K562 (cell line): ENCODE measurements around the gene STXBP6. TPM values are rescaled to one million over a fixed set of nuclear protein-coding genes. Genes with fewer than 3 reads are reported as not detected.

Experiments used
- ATAC-seq: fragments of 200-7000 bp; cut with Tn5 transposase; 3 replicates; pipeline ENCODE4 v1.9.1; 2020; ENCODE audit warnings: moderate library complexity
- BruUV-seq: library from RNA; stranded (reverse); fragments of 400-500 nt; replicated peaks from 2 replicates; lab custom pipeline; 2021; lab: Mats Ljungman, UMichigan
- CTCF ChIA-PET: fragments of 300-600 bp; formaldehyde crosslinking; extraction: SDS; loops from one replicate; lab custom pipeline; 2021; ENCODE audit warnings: low intra/inter-chr PET ratio; lab: Yijun Ruan, JAX
- POLR2A ChIA-PET: fragments of 300-600, 350-650 bp; sonication (Branson Sonifier 250); formaldehyde crosslinking; extraction: SDS; loops from one replicate; lab custom pipeline; 2021; ENCODE audit warnings: antibody characterized with exemption, inconsistent platforms; lab: Yijun Ruan, JAX
- DNase-seq, 4 experiments: peaks; one replicate each; pipeline versions ENCODE4 v3.0.0 to v3.0.0-alpha.2; 2011 to 2018; ENCODE audit warnings: low spot score in 3 of 4, mixed read lengths in 3 of 4; ENCODE audit errors: extremely low read depth in 1 of 4
- FAIRE-seq: peaks from 2 replicates; lab custom pipeline; 2011; peaks lifted over from hg19 to GRCh38; lab: Jason Lieb, UNC
- H2AFZ ChIP-seq: 2 replicates; pipeline ENCODE4 v1.6.0; 2011; ENCODE audit warnings: low read depth, low read length, control low read depth, inconsistent platforms
- H3K27ac ChIP-seq: fragments of 200-600 bp; 3 replicates; pipeline ENCODE4 v1.8.0; 2011; ENCODE audit warnings: low read depth, mild to moderate bottlenecking, control low read depth, inconsistent platforms, low read length, moderate library complexity, mixed read lengths; ENCODE audit errors: extremely low read depth
- H3K27me3 ChIP-seq, 2 experiments: fragments of 300-600 bp in 1 of 2; 2 replicates in 1 of 2; 3 replicates in 1 of 2; pipeline versions ENCODE4 v1.6.0 to v1.8.0; 2011; ENCODE audit warnings: inconsistent platforms in 2 of 2, low read length in 2 of 2, mild to moderate bottlenecking in 1 of 2, mixed read lengths in 1 of 2, moderate library complexity in 1 of 2; ENCODE audit not compliant: control insufficient read depth in 2 of 2, insufficient read depth in 2 of 2
- H3K36me3 ChIP-seq: fragments of 300-600 bp; 3 replicates; pipeline ENCODE4 v1.8.0; 2011; ENCODE audit warnings: mild to moderate bottlenecking, low read length, inconsistent platforms; ENCODE audit not compliant: control insufficient read depth, insufficient read depth
- H3K4me1 ChIP-seq, 2 experiments: fragments of 200-600 bp in 1 of 2; replicated peaks in 1 of 2; 2 replicates in 1 of 2; 3 replicates in 1 of 2; pipeline versions ENCODE4 v1.5.1 to v1.8.0; 2011; ENCODE audit warnings: inconsistent platforms in 2 of 2, low read length in 2 of 2, mild to moderate bottlenecking in 1 of 2, mixed read lengths in 1 of 2, moderate library complexity in 1 of 2; ENCODE audit not compliant: control insufficient read depth in 2 of 2, insufficient read depth in 2 of 2
- H3K4me2 ChIP-seq: 2 replicates; pipeline ENCODE4 v1.6.1; 2011; ENCODE audit warnings: low read length, control low read depth, inconsistent platforms, mixed read lengths; ENCODE audit not compliant: insufficient read depth
- H3K4me3 ChIP-seq: fragments of 200-600 bp; sonication (generic), shearing (Covaris generic); 2 replicates; pipeline ENCODE4 v1.5.1; 2016; ENCODE audit warnings: control low read depth, inconsistent platforms
- H3K79me2 ChIP-seq: fragments of 200-600 bp; 3 replicates; pipeline ENCODE4 v1.8.0; 2011; ENCODE audit warnings: low read length, inconsistent platforms; ENCODE audit not compliant: control insufficient read depth, insufficient read depth
- H3K9ac ChIP-seq, 2 experiments: 2 replicates each; pipeline versions ENCODE4 v1.6.0 to v1.6.1; 2011; ENCODE audit warnings: low read depth in 2 of 2, low read length in 2 of 2, control low read depth in 1 of 2, inconsistent platforms in 1 of 2, mild to moderate bottlenecking in 1 of 2, mixed read lengths in 1 of 2; ENCODE audit not compliant: insufficient read depth in 1 of 2
- H3K9me1 ChIP-seq: one replicate; pipeline ENCODE4 v1.6.0; 2011; ENCODE audit warnings: inconsistent platforms, mild to moderate bottlenecking, low read length, moderate library complexity; ENCODE audit not compliant: control insufficient read depth, insufficient read depth
- H3K9me3 ChIP-seq: replicated peaks from 2 replicates; pipeline ENCODE4 v1.5.1; 2011; ENCODE audit warnings: low read depth, low read length, inconsistent platforms; ENCODE audit not compliant: control insufficient read depth, insufficient read depth
- H4K20me1 ChIP-seq: replicated peaks from 2 replicates; pipeline ENCODE4 v1.6.1; 2011; ENCODE audit warnings: low read length, inconsistent platforms, mixed read lengths; ENCODE audit not compliant: control insufficient read depth, insufficient read depth
- AFF4 ChIP-seq: sonication (generic); formaldehyde crosslinking; IDR thresholded peaks from 2 replicates; pipeline ENCODE4 v1.8.0; 2023; ENCODE audit warnings: mild to moderate bottlenecking, missing genetic modification reagents
- CREB1 ChIP-seq, 2 experiments: sonication (generic) in 1 of 2; formaldehyde crosslinking in 1 of 2; IDR thresholded peaks; 2 replicates each; pipeline versions ENCODE4 v1.6.1 to v1.8.0; 2012 to 2022; ENCODE audit warnings: inconsistent platforms in 1 of 2, mild to moderate bottlenecking in 1 of 2, missing genetic modification reagents in 1 of 2, moderate library complexity in 1 of 2
- ETS2 ChIP-seq: IDR thresholded peaks from 2 replicates; pipeline ENCODE4 v1.6.1; 2016; ENCODE audit warnings: borderline replicate concordance, missing genetic modification characterization, mild to moderate bottlenecking, moderate library complexity, missing compliant biosample characterization; ENCODE audit not compliant: poor library complexity, severe bottlenecking
- GATAD2B ChIP-seq: fragments of 450-650 bp; IDR thresholded peaks from 2 replicates; pipeline ENCODE4 v1.6.1; 2017; ENCODE audit warnings: mild to moderate bottlenecking, borderline replicate concordance
- IRF9 ChIP-seq: fragments of 450-650 bp; IDR thresholded peaks from 2 replicates; pipeline ENCODE4 v1.6.1; 2016; ENCODE audit warnings: missing biosample characterization, missing genetic modification characterization
- KLF6 ChIP-seq: fragments of 250-450 bp; sonication (Bioruptor Pico); IDR thresholded peaks from 2 replicates; pipeline ENCODE4 v1.4.0; 2020; ENCODE audit warnings: mild to moderate bottlenecking, moderate library complexity, borderline replicate concordance
- RAD51 ChIP-seq: fragments of 450-650 bp; IDR thresholded peaks from 2 replicates; pipeline ENCODE4 v1.7.1; 2016; ENCODE audit warnings: low read depth, mild to moderate bottlenecking, borderline replicate concordance
- SRSF9 ChIP-seq: fragments of 200-400 bp; formaldehyde crosslinking; IDR thresholded peaks from 2 replicates; pipeline ENCODE4 v1.6.1; 2017; ENCODE audit warnings: low read depth, low read length, borderline replicate concordance
- XRCC5 ChIP-seq: fragments of 200-400 bp; formaldehyde crosslinking; IDR thresholded peaks from 2 replicates; pipeline ENCODE4 v1.6.1; 2017; ENCODE audit warnings: low read depth, mild to moderate bottlenecking, low read length
- ZBTB17 ChIP-seq: fragments of 450-650 bp; formaldehyde crosslinking; IDR thresholded peaks from 2 replicates; pipeline ENCODE4 v1.4.0; 2020; ENCODE audit warnings: mild to moderate bottlenecking
- ZNF354B ChIP-seq: fragments of 250-450 bp; sonication (Bioruptor Pico); IDR thresholded peaks from 2 replicates; pipeline ENCODE4 v1.4.0; 2020
- ZNF57 ChIP-seq: fragments of 450-650 bp; formaldehyde crosslinking; IDR thresholded peaks from 2 replicates; pipeline ENCODE4 v1.4.0; 2020; ENCODE audit warnings: mild to moderate bottlenecking, moderate library complexity
- in situ Hi-C: fragments of 300-500 bp; cut with MboI; formaldehyde crosslinking; loops from 4 replicates; pipeline ENCODE4 v1.15.0; 2018; ENCODE audit warnings: inconsistent platforms, mixed read lengths
- intact Hi-C: fragments of 100-400 bp; cut with micrococcal nuclease; formaldehyde crosslinking; loops from 2 replicates; pipeline ENCODE4 v1.14.2; 2022
- polyA plus RNA-seq, 8 experiments: library from polyadenylated mRNA; depleted of rRNA in 4 of 8; stranded (reverse) in 5 of 8; unstranded in 3 of 8; fragments of >200 nt; fragmentation: Nextera tagmentation in 2 of 8; fragmentation: Illumina TruSeq in 1 of 8; extraction: Ambion mirVana in 2 of 8; extraction: Trizol in 1 of 8; gene quantifications; 2 replicates each; pipeline versions ENCODE4 v1.2.1 to v1.2.3, GENCODE V29; 2011 to 2014; ENCODE audit warnings: inconsistent platforms in 1 of 8, missing spikeins in 1 of 8
- total RNA-seq, 7 experiments: library from RNA; depleted of rRNA in 6 of 7; stranded (reverse); fragments of >200 nt in 6 of 7; fragmentation: Illumina TruSeq in 2 of 7; extraction: Trizol in 2 of 7; gene quantifications; 2 replicates each; pipeline versions ENCODE4 v1.2.1 to v1.2.3, GENCODE V29; 2011 to 2021; ENCODE audit warnings: low replicate concordance in 1 of 7
- TF ChIP-seq, protein P1 (sequence below): fragments of 450-650 bp; IDR thresholded peaks from 2 replicates; pipeline ENCODE4 v1.7.1; 2018; ENCODE audit warnings: mild to moderate bottlenecking, low read depth; ENCODE audit not compliant: partially characterized antibody

The STXBP6 gene
- total and polyA plus RNA-seq, 9 of the 15 experiments (the other 6 are each of a cell fraction or from before 2014, with no cell fraction given) = 0.27 to 0.89 (median 0.59) TPM

DNA sequence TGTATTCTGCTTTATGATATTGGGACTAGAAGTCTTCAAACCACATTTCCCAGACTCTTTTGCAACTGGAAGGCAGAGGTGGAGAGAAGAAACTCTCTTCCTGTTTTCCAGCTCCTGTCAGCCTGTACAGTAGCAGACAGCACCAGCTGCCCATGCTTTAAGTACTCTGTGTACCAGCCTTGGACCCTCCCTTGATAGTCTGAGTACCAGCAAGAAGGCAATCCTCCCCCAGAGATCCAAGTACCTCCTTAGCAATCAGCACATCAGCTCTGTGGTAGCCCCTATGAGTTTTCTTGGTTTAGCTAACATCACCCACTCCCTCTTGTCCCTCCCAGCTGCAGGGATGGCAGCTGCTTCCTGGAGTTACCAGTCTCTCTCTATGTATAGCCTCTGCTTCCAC, 56.3 kb downstream of the STXBP6 start:
- Histone ChIP-seq H3K79me2 (no peaks in the 10 kb centered on the region), H3K27ac (no peak overlapping the region), H3K4me2 (no peak overlapping the region), H4K20me1 (no peaks in the 10 kb centered on the region), H3K4me3 (no peak overlapping the region), H2AFZ (no peak overlapping the region), H3K9me3 (no peaks in the 10 kb centered on the region), H3K27me3 (peaks cover 0 to 3% of the 10 kb centered on the region in 2 experiments; a peak in 2 of 5 replicates), H3K9ac (no peak overlapping the region), H3K9me1 (no peaks in the 10 kb centered on the region), H3K36me3 (no peaks in the 10 kb centered on the region), H3K4me1 (no peaks in the 10 kb centered on the region)
- TF ChIP-seq IRF9 (tag) (no peak), GATAD2B (no peak), ETS2 (tag) (no peak), RAD51 (no peak), XRCC5 (no peak), AFF4 (no peak), ZNF354B (CRISPR knock-in tag) (no peak), ZBTB17 (CRISPR knock-in tag) (no peak), ZNF57 (CRISPR knock-in tag) (no peak), KLF6 (CRISPR knock-in tag) (no peak), CREB1 (IDR thresholded peaks at IDR 0.05) (no peak), CREB1 (CRISPR knock-in tag; IDR thresholded peaks at IDR 0.05) (no peak), SRSF9 (no peak)
- TF ChIP-seq, protein P1, sequence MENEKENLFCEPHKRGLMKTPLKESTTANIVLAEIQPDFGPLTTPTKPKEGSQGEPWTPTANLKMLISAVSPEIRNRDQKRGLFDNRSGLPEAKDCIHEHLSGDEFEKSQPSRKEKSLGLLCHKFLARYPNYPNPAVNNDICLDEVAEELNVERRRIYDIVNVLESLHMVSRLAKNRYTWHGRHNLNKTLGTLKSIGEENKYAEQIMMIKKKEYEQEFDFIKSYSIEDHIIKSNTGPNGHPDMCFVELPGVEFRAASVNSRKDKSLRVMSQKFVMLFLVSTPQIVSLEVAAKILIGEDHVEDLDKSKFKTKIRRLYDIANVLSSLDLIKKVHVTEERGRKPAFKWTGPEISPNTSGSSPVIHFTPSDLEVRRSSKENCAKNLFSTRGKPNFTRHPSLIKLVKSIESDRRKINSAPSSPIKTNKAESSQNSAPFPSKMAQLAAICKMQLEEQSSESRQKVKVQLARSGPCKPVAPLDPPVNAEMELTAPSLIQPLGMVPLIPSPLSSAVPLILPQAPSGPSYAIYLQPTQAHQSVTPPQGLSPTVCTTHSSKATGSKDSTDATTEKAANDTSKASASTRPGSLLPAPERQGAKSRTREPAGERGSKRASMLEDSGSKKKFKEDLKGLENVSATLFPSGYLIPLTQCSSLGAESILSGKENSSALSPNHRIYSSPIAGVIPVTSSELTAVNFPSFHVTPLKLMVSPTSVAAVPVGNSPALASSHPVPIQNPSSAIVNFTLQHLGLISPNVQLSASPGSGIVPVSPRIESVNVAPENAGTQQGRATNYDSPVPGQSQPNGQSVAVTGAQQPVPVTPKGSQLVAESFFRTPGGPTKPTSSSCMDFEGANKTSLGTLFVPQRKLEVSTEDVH = no peak
- POLR2A ChIA-PET = no interaction called here
- ATAC-seq (no peak), FAIRE-seq (no peak), DNase-seq (no peak)
- intact Hi-C loops (no loop called here), in situ Hi-C loops (no loop called here)
- no TSS peak for BruUV-seq
- CTCF ChIA-PET = no interaction called here
